ENCODE measurements around the gene CWC22. TPM values are rescaled to one million over a fixed set of nuclear protein-coding genes. Genes with fewer than 3 reads are reported as not detected.

Gene CWC22
- total and polyA plus RNA-seq, 2 donors (not counting 1 experiment from before 2014, with no cell fraction given), result 6.3 to 28.7 TPM

DNA sequence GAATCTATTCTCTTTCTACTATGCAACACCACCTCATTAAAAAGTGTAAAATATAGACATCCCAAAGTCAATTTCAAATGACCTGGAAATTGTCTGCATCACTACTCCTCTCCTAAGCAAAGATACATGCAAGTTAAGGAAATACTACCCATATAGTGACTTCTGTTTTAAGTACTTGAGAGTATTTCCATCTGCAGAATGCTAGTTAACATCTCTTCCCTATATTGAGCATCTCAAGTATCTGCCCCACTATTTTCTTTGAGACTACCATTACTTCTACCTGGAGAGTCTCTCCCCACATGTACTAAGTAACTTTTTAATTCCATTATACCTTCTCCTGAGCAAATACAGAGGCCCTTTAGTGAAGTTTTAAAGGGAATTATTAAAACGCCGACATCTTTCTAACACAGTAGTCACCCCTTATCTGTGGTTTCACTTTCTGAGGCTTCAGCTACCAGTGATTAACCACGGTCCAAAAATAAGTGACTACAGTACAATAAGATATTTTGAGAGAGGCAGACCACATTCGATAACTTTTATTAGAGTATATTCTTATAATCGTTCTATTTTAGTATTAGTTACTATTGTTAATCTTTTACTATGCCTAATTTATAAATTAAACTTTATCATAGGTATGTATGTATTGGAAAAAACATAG is 21.8 kb downstream of the CWC22 start:
- intact Hi-C loops (cut with micrococcal nuclease), result no loop called here
- no peak for ATAC-seq (ENCODE audit: low read depth)

DNA sequence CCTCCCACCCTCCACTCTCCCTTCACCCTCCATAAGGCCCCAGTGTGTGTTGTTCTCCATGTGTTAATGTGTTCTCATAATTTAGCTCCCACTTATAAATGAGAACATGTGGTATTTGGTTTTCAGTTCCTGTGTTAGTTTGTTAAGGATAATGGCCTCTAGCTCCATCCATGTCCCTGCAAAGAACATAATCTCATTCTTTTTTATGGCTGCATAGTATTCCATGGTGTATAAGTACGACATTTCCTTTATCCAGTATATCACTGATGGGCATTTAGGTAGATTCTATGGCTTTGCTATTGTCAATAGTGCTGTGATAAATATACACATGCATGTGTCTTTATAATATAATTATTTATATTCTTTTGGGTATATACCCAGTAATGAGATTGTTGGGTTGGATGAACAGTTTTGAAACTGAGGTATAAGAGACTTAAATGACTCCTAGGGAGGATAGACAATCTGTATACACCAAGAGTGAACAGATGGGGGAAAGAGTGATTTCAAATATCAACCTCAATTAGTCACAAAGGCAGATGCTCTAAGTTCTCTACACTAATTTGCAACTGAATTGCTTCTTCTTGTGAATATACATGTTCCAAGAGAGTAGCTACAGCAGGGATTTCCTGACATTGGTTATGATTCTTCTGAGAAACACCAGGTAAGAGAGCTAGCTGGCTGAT is 23.7 kb downstream of the CWC22 start:
- Histone ChIP-seq H2AFZ (ENCODE audit: insufficient read depth, low read depth, low read length, poor library complexity, severe bottlenecking) (no peak overlapping the region), H3K4me1 (ENCODE audit: control insufficient read depth in 2 of 2, insufficient read depth in 2 of 2, low read length in 2 of 2) (no peaks in the 10 kb centered on the region), H3K9ac (ENCODE audit: low read length) (no peak overlapping the region), H3K36me3 (replicated peaks in 1 of 2; ENCODE audit: control extremely low read depth in 1 of 2, control insufficient read depth in 1 of 2, extremely low read depth in 1 of 2, insufficient read depth in 2 of 2, low read length in 1 of 2) (peaks cover 14 to 70% of the 10 kb centered on the region in 2 experiments), H3K27ac (ENCODE audit: low read length in 2 of 2) (no peak overlapping the region), H4K20me1 (ENCODE audit: control insufficient read depth, insufficient read depth, low read length, poor library complexity, severe bottlenecking) (peaks cover 7% of the 10 kb centered on the region), H3K4me3 (ENCODE audit: control extremely low read depth in 1 of 5, extremely low read depth in 1 of 5, insufficient read depth in 1 of 5, low read depth in 2 of 5, low read length in 4 of 5) (no peak overlapping the region), H3K9me3 (ENCODE audit: control extremely low read depth in 1 of 3, control insufficient read depth in 2 of 3, insufficient read depth in 1 of 3, low read length in 2 of 3) (peaks cover 0 to 3% (median 0%) of the 10 kb centered on the region in 3 donors), H3K27me3 (replicated peaks in 1 of 4; ENCODE audit: control extremely low read depth in 1 of 4, control insufficient read depth in 3 of 4, insufficient read depth in 4 of 4, low read length in 3 of 4) (no peaks in the 10 kb centered on the region), H3K4me2 (replicated peaks; ENCODE audit: low read depth, low read length, poor library complexity, severe bottlenecking) (no peak overlapping the region), H3K79me2 (ENCODE audit: control insufficient read depth, insufficient read depth, low read length) (no peaks in the 10 kb centered on the region)
- no peak overlapping the region for H3K4me3 Mint-ChIP-seq
- ChIA-PET CTCF (no interaction called here), POLR2A (no interaction called here)
- intact Hi-C loops (cut with micrococcal nuclease), result no loop called here
- ATAC-seq (ENCODE audit: low read depth) (no peak), DNase-seq (no peak)
- TF ChIP-seq EZH2 (IDR thresholded peaks at IDR 0.05; ENCODE audit: borderline replicate concordance, insufficient read depth, low read depth, low read length, poor library complexity, severe bottlenecking), result no peak
- TF ChIP-seq, protein P1, sequence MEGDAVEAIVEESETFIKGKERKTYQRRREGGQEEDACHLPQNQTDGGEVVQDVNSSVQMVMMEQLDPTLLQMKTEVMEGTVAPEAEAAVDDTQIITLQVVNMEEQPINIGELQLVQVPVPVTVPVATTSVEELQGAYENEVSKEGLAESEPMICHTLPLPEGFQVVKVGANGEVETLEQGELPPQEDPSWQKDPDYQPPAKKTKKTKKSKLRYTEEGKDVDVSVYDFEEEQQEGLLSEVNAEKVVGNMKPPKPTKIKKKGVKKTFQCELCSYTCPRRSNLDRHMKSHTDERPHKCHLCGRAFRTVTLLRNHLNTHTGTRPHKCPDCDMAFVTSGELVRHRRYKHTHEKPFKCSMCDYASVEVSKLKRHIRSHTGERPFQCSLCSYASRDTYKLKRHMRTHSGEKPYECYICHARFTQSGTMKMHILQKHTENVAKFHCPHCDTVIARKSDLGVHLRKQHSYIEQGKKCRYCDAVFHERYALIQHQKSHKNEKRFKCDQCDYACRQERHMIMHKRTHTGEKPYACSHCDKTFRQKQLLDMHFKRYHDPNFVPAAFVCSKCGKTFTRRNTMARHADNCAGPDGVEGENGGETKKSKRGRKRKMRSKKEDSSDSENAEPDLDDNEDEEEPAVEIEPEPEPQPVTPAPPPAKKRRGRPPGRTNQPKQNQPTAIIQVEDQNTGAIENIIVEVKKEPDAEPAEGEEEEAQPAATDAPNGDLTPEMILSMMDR (IDR thresholded peaks at IDR 0.05), result no peak
- H3K27me3 Mint-ChIP-seq, result no peaks in the 10 kb centered on the region
- H3K27ac Mint-ChIP-seq, result no peak overlapping the region
- no peaks in the 10 kb centered on the region for H3K4me1 Mint-ChIP-seq
- no CpG with 5 or more reads among the region's 1 CpG for WGBS (ENCODE audit: insufficient coverage)
- H3K9me3 Mint-ChIP-seq (ENCODE audit: insufficient read depth), result no peaks in the 10 kb centered on the region

More for the DNA sequence above, 21.8 kb downstream of the CWC22 start:
- Histone ChIP-seq H3K27me3 (replicated peaks in 1 of 4; ENCODE audit: control extremely low read depth in 1 of 4, control insufficient read depth in 3 of 4, insufficient read depth in 4 of 4, low read length in 3 of 4) (no peaks in the 10 kb centered on the region), H2AFZ (ENCODE audit: insufficient read depth, low read depth, low read length, poor library complexity, severe bottlenecking) (no peak overlapping the region), H4K20me1 (ENCODE audit: control insufficient read depth, insufficient read depth, low read length, poor library complexity, severe bottlenecking) (peaks cover 9% of the 10 kb centered on the region), H3K36me3 (replicated peaks in 1 of 2; ENCODE audit: control extremely low read depth in 1 of 2, control insufficient read depth in 1 of 2, extremely low read depth in 1 of 2, insufficient read depth in 2 of 2, low read length in 1 of 2) (peaks cover 10 to 66% of the 10 kb centered on the region in 2 experiments), H3K27ac (ENCODE audit: low read length in 2 of 2) (no peak overlapping the region), H3K79me2 (ENCODE audit: control insufficient read depth, insufficient read depth, low read length) (peaks cover 2% of the 10 kb centered on the region), H3K9ac (ENCODE audit: low read length) (no peak overlapping the region), H3K4me1 (ENCODE audit: control insufficient read depth in 2 of 2, insufficient read depth in 2 of 2, low read length in 2 of 2) (no peaks in the 10 kb centered on the region), H3K4me2 (replicated peaks; ENCODE audit: low read depth, low read length, poor library complexity, severe bottlenecking) (no peak overlapping the region), H3K4me3 (ENCODE audit: control extremely low read depth in 1 of 5, extremely low read depth in 1 of 5, insufficient read depth in 1 of 5, low read depth in 2 of 5, low read length in 4 of 5) (no peak overlapping the region), H3K9me3 (ENCODE audit: control extremely low read depth in 1 of 3, control insufficient read depth in 2 of 3, insufficient read depth in 1 of 3, low read length in 2 of 3) (peaks cover 0 to 3% (median 0%) of the 10 kb centered on the region in 3 donors)
- no peaks in the 10 kb centered on the region for H3K27me3 Mint-ChIP-seq
- no CpG with 5 or more reads among the region's 5 CpGs for WGBS (ENCODE audit: insufficient coverage)
- TF ChIP-seq EZH2 (IDR thresholded peaks at IDR 0.05; ENCODE audit: borderline replicate concordance, insufficient read depth, low read depth, low read length, poor library complexity, severe bottlenecking), result no peak
- TF ChIP-seq, protein P1 (IDR thresholded peaks at IDR 0.05), result no peak
- no peaks in the 10 kb centered on the region for H3K4me1 Mint-ChIP-seq
- no peaks in the 10 kb centered on the region for H3K9me3 Mint-ChIP-seq (ENCODE audit: insufficient read depth)
- DNase-seq, result no peak
- H3K27ac Mint-ChIP-seq, result no peak overlapping the region
- ChIA-PET POLR2A (no interaction called here), CTCF (no interaction called here)
- H3K4me3 Mint-ChIP-seq, result no peak overlapping the region
